Neural cell (in vitro differentiated cells): ENCODE results near the gene SLC30A5. TPM values are rescaled to one million over a fixed set of nuclear protein-coding genes. Genes with fewer than 3 reads are reported as not detected.
"Not testable (repeated sequence)": the region's sequence is repeated elsewhere in the genome, so short reads cannot be mapped to it uniquely, and the experiment has no call there.

Experiments used
- H2AFZ ChIP-seq: fragments of 200-600, 300-800 bp; sonication (generic), shearing (Covaris generic); 2 replicates; pipeline ENCODE4 v1.6.0; 2014; ENCODE audit warnings: low read depth, mild to moderate bottlenecking, antibody characterized with exemption, low read length, moderate library complexity
- H3F3A ChIP-seq: fragments of 200-600 bp; shearing (Covaris generic); 2 replicates; pipeline ENCODE4 v1.6.1; 2016; ENCODE audit warnings: mild to moderate bottlenecking, moderate library complexity, mixed read lengths, antibody characterized with exemption, low read length; ENCODE audit not compliant: insufficient read depth, poor library complexity, severe bottlenecking
- H3K27ac ChIP-seq: fragments of 200-600, 300-800 bp; sonication (generic), shearing (Covaris generic); 2 replicates; pipeline ENCODE4 v1.5.1; 2014; ENCODE audit warnings: mild to moderate bottlenecking, low read length, moderate library complexity
- H3K27me3 ChIP-seq: fragments of 300-800, 200-600 bp; sonication (generic), shearing (Covaris generic); 2 replicates; pipeline ENCODE4 v1.6.0; 2014; ENCODE audit warnings: mild to moderate bottlenecking, low read depth, low read length, moderate library complexity; ENCODE audit not compliant: insufficient read depth
- H3K36me3 ChIP-seq: fragments of 300-800, 200-600 bp; sonication (generic), shearing (Covaris generic); 2 replicates; pipeline ENCODE4 v1.5.1; 2014; ENCODE audit warnings: mild to moderate bottlenecking, antibody characterized with exemption, low read length, moderate library complexity; ENCODE audit not compliant: insufficient read depth
- H3K4me2 ChIP-seq: fragments of 300-800, 200-600 bp; sonication (generic), shearing (Covaris generic); 2 replicates; pipeline ENCODE4 v1.6.0; 2014; ENCODE audit warnings: mild to moderate bottlenecking, low read length
- H3K4me3 ChIP-seq: fragments of 300-800, 200-600 bp; sonication (generic), shearing (Covaris generic); 2 replicates; pipeline ENCODE4 v1.5.1; 2014; ENCODE audit warnings: mild to moderate bottlenecking, low read length, moderate library complexity
- H3K79me2 ChIP-seq: fragments of 200-600 bp; shearing (Covaris generic); replicated peaks from 2 replicates; pipeline ENCODE4 v1.6.0; 2014; ENCODE audit warnings: mild to moderate bottlenecking, low read length, moderate library complexity; ENCODE audit not compliant: insufficient read depth
- H3K9ac ChIP-seq: fragments of 300-800, 200-600 bp; sonication (generic), shearing (Covaris generic); 2 replicates; pipeline ENCODE4 v1.6.1; 2016; ENCODE audit warnings: mild to moderate bottlenecking, low read length, mixed read lengths
- H3K9me2 ChIP-seq: fragments of 200-600 bp; shearing (Covaris generic); 2 replicates; pipeline ENCODE4 v1.6.1; 2016; ENCODE audit warnings: mild to moderate bottlenecking, low read length, mixed read lengths; ENCODE audit not compliant: insufficient read depth
- H3K9me3 ChIP-seq: fragments of 200-600, 300-800 bp; sonication (generic), shearing (Covaris generic); 2 replicates; pipeline ENCODE4 v1.6.1; 2016; ENCODE audit warnings: mild to moderate bottlenecking, mixed run types, low read length, moderate library complexity, mixed read lengths
- H4K20me1 ChIP-seq: fragments of 200-600 bp; shearing (Covaris generic); 2 replicates; pipeline ENCODE4 v1.6.1; 2016; ENCODE audit warnings: mild to moderate bottlenecking, mixed run types; ENCODE audit not compliant: insufficient read depth
- EP300 ChIP-seq: fragments of 450-650 bp; conservative IDR thresholded peaks from 2 replicates; pipeline ENCODE4 v1.6.1; 2014; ENCODE audit warnings: antibody characterized with exemption, mild to moderate bottlenecking, moderate library complexity; ENCODE audit not compliant: poor library complexity, severe bottlenecking
- EZH2 ChIP-seq: fragments of 200-600, 300-800 bp; shearing (Covaris generic), sonication (generic); IDR thresholded peaks from 2 replicates; pipeline ENCODE4 v1.6.1; 2014; ENCODE audit warnings: antibody characterized with exemption, low read length, borderline replicate concordance, mild to moderate bottlenecking; ENCODE audit not compliant: insufficient read depth, poor library complexity, severe bottlenecking
- MXI1 ChIP-seq: fragments of 450-650 bp; conservative IDR thresholded peaks from 2 replicates; pipeline ENCODE4 v1.6.1; 2014; ENCODE audit warnings: antibody characterized with exemption, mild to moderate bottlenecking; ENCODE audit not compliant: poor library complexity, severe bottlenecking
- POLR2AphosphoS5 ChIP-seq: IDR thresholded peaks from 2 replicates; pipeline ENCODE4 v1.6.1; 2012
- RAD21 ChIP-seq: fragments of 450-650 bp; conservative IDR thresholded peaks from 2 replicates; pipeline ENCODE4 v1.6.1; 2014; ENCODE audit warnings: antibody characterized with exemption, mild to moderate bottlenecking, moderate library complexity
- REST ChIP-seq: IDR thresholded peaks from 2 replicates; pipeline ENCODE4 v1.6.1; 2012; ENCODE audit warnings: borderline replicate concordance
- SMC3 ChIP-seq: fragments of 450-650 bp; conservative IDR thresholded peaks from 2 replicates; pipeline ENCODE4 v1.6.1; 2014; ENCODE audit warnings: antibody characterized with exemption, mild to moderate bottlenecking, moderate library complexity; ENCODE audit not compliant: poor library complexity
- TAF1 ChIP-seq: IDR thresholded peaks from 2 replicates; pipeline ENCODE4 v1.6.1; 2012; ENCODE audit warnings: low read depth
- polyA minus RNA-seq: library from RNA; depleted of rRNA, polyadenylated mRNA; stranded (reverse); fragments of >200 nt; gene quantifications from 2 replicates; pipeline ENCODE4 v1.2.3, GENCODE V29; 2014
- polyA plus RNA-seq: library from polyadenylated mRNA; depleted of rRNA; stranded (reverse); fragments of >200 nt; gene quantifications from 2 replicates; pipeline ENCODE4 v1.2.3, GENCODE V29; 2014
- TF ChIP-seq, protein P1 (sequence below): fragments of 450-650 bp; IDR thresholded peaks from 2 replicates; pipeline ENCODE4 v1.5.1; 2014; ENCODE audit warnings: antibody characterized with exemption, mild to moderate bottlenecking, moderate library complexity; ENCODE audit not compliant: poor library complexity, severe bottlenecking

SLC30A5 gene
- polyA plus RNA-seq (44.1 and 44.9 TPM in 2 replicates), polyA minus RNA-seq (42.0 and 53.1 TPM in 2 replicates)

DNA sequence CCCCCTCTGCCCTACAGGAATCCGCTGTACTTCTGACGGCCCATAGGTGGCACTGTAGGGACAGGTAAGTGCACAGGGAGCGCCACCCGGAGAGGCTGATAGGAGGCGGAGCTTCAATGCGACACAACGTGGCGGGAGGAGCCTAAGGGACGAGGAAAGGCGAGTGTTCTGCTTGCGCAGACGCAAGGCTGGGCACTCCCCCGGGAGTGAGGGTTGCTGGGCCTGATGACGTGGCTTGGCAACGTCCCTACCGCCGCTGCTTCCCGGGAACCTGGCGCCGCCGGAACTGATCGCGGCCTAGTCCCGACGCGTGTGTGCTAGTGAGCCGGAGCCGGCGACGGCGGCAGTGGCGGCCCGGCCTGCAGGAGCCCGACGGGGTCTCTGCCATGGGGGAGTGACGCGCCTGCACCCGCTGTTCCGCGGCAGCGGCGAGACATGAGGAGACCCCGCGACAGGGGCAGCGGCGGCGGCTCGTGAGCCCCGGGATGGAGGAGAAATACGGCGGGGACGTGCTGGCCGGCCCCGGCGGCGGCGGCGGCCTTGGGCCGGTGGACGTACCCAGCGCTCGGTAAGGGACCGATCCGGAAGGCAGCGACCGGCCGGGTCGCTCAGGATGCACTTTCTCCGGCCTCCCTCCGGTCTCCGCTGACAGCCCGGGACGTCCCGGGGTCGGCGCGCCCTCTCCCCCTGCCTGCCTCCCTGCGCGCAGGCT lies at the start of gene SLC30A5:
SLC30A5 (plus strand) TSS at position 244 of the 712 bp plus-strand sequence; CDS start at position 486, 242 bp downstream.
- Histone ChIP-seq H3K79me2 (peaks cover 10% of the 10 kb centered on the region), H3K9ac (peak within 1 kb of the TSS; percentile 95), H3K4me2 (peak within 1 kb of the TSS; percentile 72), H3K9me2 (no peaks in the 10 kb centered on the region), H3K36me3 (no peaks in the 10 kb centered on the region), H3F3A (no peaks in the 10 kb centered on the region), H3K27me3 (no peaks in the 10 kb centered on the region), H3K9me3 (no peaks in the 10 kb centered on the region), H3K27ac (peak within 1 kb of the TSS; percentile 91), H3K4me3 (peak within 1 kb of the TSS; percentile 99), H4K20me1 (no peaks in the 10 kb centered on the region), H2AFZ (peak within 1 kb of the TSS; percentile 73)
- TF ChIP-seq EP300 (peak; percentile 67), MXI1 (peak; percentile 96), SMC3 (peak; percentile 82), REST (peak; percentile 89), RAD21 (peak; percentile 93), TAF1 (peak; percentile 92), POLR2AphosphoS5 (peak; percentile 94), EZH2 (no peak)
- TF ChIP-seq, protein P1, sequence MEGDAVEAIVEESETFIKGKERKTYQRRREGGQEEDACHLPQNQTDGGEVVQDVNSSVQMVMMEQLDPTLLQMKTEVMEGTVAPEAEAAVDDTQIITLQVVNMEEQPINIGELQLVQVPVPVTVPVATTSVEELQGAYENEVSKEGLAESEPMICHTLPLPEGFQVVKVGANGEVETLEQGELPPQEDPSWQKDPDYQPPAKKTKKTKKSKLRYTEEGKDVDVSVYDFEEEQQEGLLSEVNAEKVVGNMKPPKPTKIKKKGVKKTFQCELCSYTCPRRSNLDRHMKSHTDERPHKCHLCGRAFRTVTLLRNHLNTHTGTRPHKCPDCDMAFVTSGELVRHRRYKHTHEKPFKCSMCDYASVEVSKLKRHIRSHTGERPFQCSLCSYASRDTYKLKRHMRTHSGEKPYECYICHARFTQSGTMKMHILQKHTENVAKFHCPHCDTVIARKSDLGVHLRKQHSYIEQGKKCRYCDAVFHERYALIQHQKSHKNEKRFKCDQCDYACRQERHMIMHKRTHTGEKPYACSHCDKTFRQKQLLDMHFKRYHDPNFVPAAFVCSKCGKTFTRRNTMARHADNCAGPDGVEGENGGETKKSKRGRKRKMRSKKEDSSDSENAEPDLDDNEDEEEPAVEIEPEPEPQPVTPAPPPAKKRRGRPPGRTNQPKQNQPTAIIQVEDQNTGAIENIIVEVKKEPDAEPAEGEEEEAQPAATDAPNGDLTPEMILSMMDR = peak; percentile 99

GRCh38 chr5:69045213-69045612 lies 48.6 kb upstream of the SLC30A5 start:
- not testable (repeated sequence) for H4K20me1 ChIP-seq, H3K9ac ChIP-seq, H3K9me3 ChIP-seq, H3K9me2 ChIP-seq, H3K4me3 ChIP-seq, H3K27ac ChIP-seq, H3K4me2 ChIP-seq, H2AFZ ChIP-seq, H3F3A ChIP-seq, H3K36me3 ChIP-seq, H3K27me3 ChIP-seq, H3K79me2 ChIP-seq
